Chondrocyte (in vitro differentiated cells): Measurements from ENCODE around the gene BICDL1. TPM values are rescaled to one million over a fixed set of nuclear protein-coding genes. Genes with fewer than 3 reads are reported as not detected.

Experiments used
- DNase-seq: peaks from one replicate; pipeline ENCODE4 v3.0.0; 2021; ENCODE audit warnings: mixed read lengths, low spot score
- H3K27ac Mint-ChIP-seq: one replicate; pipeline ENCODE4 v1.8.0; 2021; ENCODE audit warnings: mild to moderate bottlenecking, moderate library complexity, mixed read lengths; ENCODE audit not compliant: unreplicated experiment
- H3K27me3 Mint-ChIP-seq: 2 replicates; pipeline ENCODE4 v1.8.0; 2021; ENCODE audit warnings: low read depth, mixed read lengths
- H3K36me3 Mint-ChIP-seq: 2 replicates; pipeline ENCODE4 v1.8.0; 2021; ENCODE audit warnings: low read depth, mixed read lengths
- H3K4me1 Mint-ChIP-seq: 2 replicates; pipeline ENCODE4 v1.8.0; 2021; ENCODE audit warnings: low read depth, mild to moderate bottlenecking, mixed read lengths
- H3K4me3 Mint-ChIP-seq: one replicate; pipeline ENCODE4 v1.8.0; 2021; ENCODE audit warnings: mild to moderate bottlenecking, moderate library complexity, mixed read lengths; ENCODE audit not compliant: unreplicated experiment
- H3K9me3 Mint-ChIP-seq: 2 replicates; pipeline ENCODE4 v1.8.0; 2021; ENCODE audit warnings: low read depth, mixed read lengths
- CTCF ChIP-seq: fragments of 200-600 bp; sonication (generic); IDR thresholded peaks from 2 replicates; pipeline ENCODE4 v1.5.0; 2021; ENCODE audit warnings: antibody characterized with exemption, mild to moderate bottlenecking, moderate library complexity
- total RNA-seq: library from RNA; stranded (reverse); gene quantifications from 3 replicates; pipeline ENCODE4 v1.2.1, GENCODE V29; 2021

The BICDL1 gene
- total RNA-seq, 1 donor from 2014 or later, result 0.45 TPM

GRCh38 chr12:120056739-120057138, 67.7 kb downstream of the BICDL1 start:
- Mint-ChIP-seq H3K9me3 (peaks cover 2% of the 10 kb centered on the region), H3K4me1 (no peaks in the 10 kb centered on the region), H3K4me3 (no peak overlapping the region), H3K27me3 (peaks cover 30% of the 10 kb centered on the region), H3K36me3 (no peaks in the 10 kb centered on the region), H3K27ac (no peak overlapping the region)
- no peak for DNase-seq
- TF ChIP-seq CTCF, result no peak

- DNase-seq, result no peak
- H3K27me3 Mint-ChIP-seq, result peaks cover 34% of the 10 kb centered on the region
- H3K36me3 Mint-ChIP-seq, result no peaks in the 10 kb centered on the region
- no peak for TF ChIP-seq CTCF
- H3K4me3 Mint-ChIP-seq, result no peak overlapping the region
- H3K27ac Mint-ChIP-seq, result no peak overlapping the region
- H3K9me3 Mint-ChIP-seq, result no peaks in the 10 kb centered on the region
- H3K4me1 Mint-ChIP-seq, result no peaks in the 10 kb centered on the region
Measured at GRCh38 chr12:120060196-120060595, 71.2 kb downstream of the BICDL1 start.

GRCh38 chr12:120060717-120061116, 71.7 kb downstream of the BICDL1 start:
- no peaks in the 10 kb centered on the region for H3K4me1 Mint-ChIP-seq
- H3K36me3 Mint-ChIP-seq, result no peaks in the 10 kb centered on the region
- H3K9me3 Mint-ChIP-seq, result no peaks in the 10 kb centered on the region
- no peak for TF ChIP-seq CTCF
- no peak overlapping the region for H3K4me3 Mint-ChIP-seq
- no peak for DNase-seq
- peaks cover 33% of the 10 kb centered on the region for H3K27me3 Mint-ChIP-seq
- H3K27ac Mint-ChIP-seq, result no peak overlapping the region

GRCh38 chr12:120061575-120062214, 72.7 kb downstream of the BICDL1 start:
- no peak for DNase-seq
- Mint-ChIP-seq H3K27me3 (peaks cover 35% of the 10 kb centered on the region), H3K4me1 (no peaks in the 10 kb centered on the region), H3K36me3 (no peaks in the 10 kb centered on the region), H3K4me3 (no peak overlapping the region), H3K27ac (no peak overlapping the region), H3K9me3 (no peaks in the 10 kb centered on the region)
- TF ChIP-seq CTCF, result no peak

GRCh38 chr12:120062976-120063579, 74.0 kb downstream of the BICDL1 start:
- no peak overlapping the region for H3K4me3 Mint-ChIP-seq
- H3K9me3 Mint-ChIP-seq, result no peaks in the 10 kb centered on the region
- H3K36me3 Mint-ChIP-seq, result no peaks in the 10 kb centered on the region
- DNase-seq, result no peak
- TF ChIP-seq CTCF, result no peak
- H3K4me1 Mint-ChIP-seq, result no peaks in the 10 kb centered on the region
- peaks cover 36% of the 10 kb centered on the region for H3K27me3 Mint-ChIP-seq
- H3K27ac Mint-ChIP-seq, result no peak overlapping the region
